HG03571 (cell line): ENCODE measurements around the gene BACE2.

Source experiments
- ATAC-seq: cut with Tn5 transposase; IDR thresholded peaks from one replicate; pipeline ENCODE4 v1.9.1; 2021; ENCODE audit not compliant: unreplicated experiment

BACE2 gene

GRCh38 chr21:41167348-41168342, at the start of gene BACE2:
TSS of gene BACE2 (plus strand) at chr21:41168160. CDS start at chr21:41168264, 104 bp downstream.
- ATAC-seq: no peak

GRCh38 chr21:41119901-41120300, 48.1 kb upstream of the BACE2 start:
- no peak for ATAC-seq

- no peak for ATAC-seq
These were observed 47.0 kb upstream of the BACE2 start for GRCh38 chr21:41120997-41121396.

GRCh38 chr21:41121785-41122415, 46.1 kb upstream of the BACE2 start:
- ATAC-seq: no peak

- no peak for ATAC-seq
These were observed 43.2 kb upstream of the BACE2 start for GRCh38 chr21:41124641-41125201.

- no peak for ATAC-seq
These were observed 39.0 kb upstream of the BACE2 start for GRCh38 chr21:41128981-41129380.

GRCh38 chr21:41130883-41131282, 37.1 kb upstream of the BACE2 start:
- no peak for ATAC-seq

GRCh38 chr21:41133874-41134522, 34.0 kb upstream of the BACE2 start:
- no peak for ATAC-seq

GRCh38 chr21:41135746-41136145, 32.2 kb upstream of the BACE2 start:
- ATAC-seq: no peak

- no peak for ATAC-seq
These were observed 31.7 kb upstream of the BACE2 start for GRCh38 chr21:41136286-41136685.

GRCh38 chr21:41137401-41137800, 30.6 kb upstream of the BACE2 start:
- no peak for ATAC-seq

GRCh38 chr21:41137889-41138288, 30.1 kb upstream of the BACE2 start:
- ATAC-seq: no peak

- ATAC-seq: no peak
These were observed 29.2 kb upstream of the BACE2 start for GRCh38 chr21:41138711-41139110.

GRCh38 chr21:41139275-41139674, 28.7 kb upstream of the BACE2 start:
- ATAC-seq: no peak

GRCh38 chr21:41139951-41140350, 28.0 kb upstream of the BACE2 start:
- no peak for ATAC-seq

- no peak for ATAC-seq
These were observed 26.9 kb upstream of the BACE2 start for GRCh38 chr21:41141031-41141457.

- ATAC-seq: no peak
These were observed 25.7 kb upstream of the BACE2 start for GRCh38 chr21:41142051-41142795.

- ATAC-seq: no peak
These were observed 24.2 kb upstream of the BACE2 start for GRCh38 chr21:41143596-41144325.

- no peak for ATAC-seq
These were observed 20.6 kb upstream of the BACE2 start for GRCh38 chr21:41147096-41147978.
